Endothelial cell of umbilical vein (primary cell): ENCODE results near the gene MRAP. TPM values are rescaled to one million over a fixed set of nuclear protein-coding genes. Genes with fewer than 3 reads are reported as not detected.

Experiments used
- BruUV-seq: library from RNA; stranded (reverse); fragments of 400-500 nt; replicated peaks from 2 replicates; lab custom pipeline; 2021; lab: Mats Ljungman, UMichigan
- CTCF ChIA-PET: fragments of 300-600, 350-600 bp; sonication (Branson Sonifier 250); formaldehyde crosslinking; loops from one replicate; lab custom pipeline; 2021; ENCODE audit warnings: antibody characterized with exemption, inconsistent platforms; lab: Charles Lee
- POLR2A ChIA-PET: fragments of 300-600, 350-600 bp; sonication (Branson Sonifier 250); formaldehyde crosslinking; loops from one replicate; lab custom pipeline; 2021; ENCODE audit warnings: antibody characterized with exemption, inconsistent platforms; lab: Charles Lee
- DNase-seq: peaks from one replicate; pipeline ENCODE4 v3.0.0-alpha.2; 2011; ENCODE audit warnings: low read depth, low spot score
- FAIRE-seq: peaks from 2 replicates; lab custom pipeline; 2011; peaks lifted over from hg19 to GRCh38; lab: Jason Lieb, UNC
- H2AFZ ChIP-seq: 2 replicates; pipeline ENCODE4 v1.6.0; 2012; ENCODE audit warnings: low read depth, low read length, control low read depth, inconsistent platforms
- H3K27ac ChIP-seq: 2 replicates; pipeline ENCODE4 v1.5.1; 2011; ENCODE audit warnings: low read depth, mild to moderate bottlenecking, control low read depth, low read length, moderate library complexity; ENCODE audit not compliant: insufficient read depth
- H3K27me3 ChIP-seq, 2 experiments: 2 replicates each; pipeline versions ENCODE4 v1.6.0 to v1.6.1; 2011; ENCODE audit warnings: low read length in 2 of 2, mixed read lengths in 1 of 2; ENCODE audit not compliant: control insufficient read depth in 2 of 2, insufficient read depth in 2 of 2
- H3K36me3 ChIP-seq, 2 experiments: 2 replicates in 1 of 2; 3 replicates in 1 of 2; pipeline ENCODE4 v1.5.1; 2011; ENCODE audit warnings: low read length in 2 of 2, mild to moderate bottlenecking in 1 of 2, moderate library complexity in 1 of 2; ENCODE audit not compliant: control insufficient read depth in 2 of 2, insufficient read depth in 2 of 2; ENCODE audit errors: extremely low read depth in 1 of 2
- H3K4me1 ChIP-seq: 3 replicates; pipeline ENCODE4 v1.5.1; 2011; ENCODE audit warnings: mild to moderate bottlenecking, low read length; ENCODE audit not compliant: control insufficient read depth, insufficient read depth; ENCODE audit errors: extremely low read depth
- H3K4me2 ChIP-seq: 2 replicates; pipeline ENCODE4 v1.6.1; 2011; ENCODE audit warnings: low read length, control low read depth, mixed read lengths; ENCODE audit not compliant: insufficient read depth
- H3K4me3 ChIP-seq, 3 experiments: fragments of 200-600 bp in 1 of 3; sonication (generic), shearing (Covaris generic) in 1 of 3; replicated peaks in 1 of 3; 2 replicates each; pipeline ENCODE4 v1.5.1; 2011 to 2016; ENCODE audit warnings: control low read depth in 3 of 3, low read length in 3 of 3, mild to moderate bottlenecking in 2 of 3, inconsistent platforms in 1 of 3, low read depth in 1 of 3, moderate library complexity in 1 of 3; ENCODE audit not compliant: insufficient read depth in 1 of 3
- H3K79me2 ChIP-seq: 2 replicates; pipeline ENCODE4 v1.6.0; 2012; ENCODE audit warnings: low read length, inconsistent platforms; ENCODE audit not compliant: control insufficient read depth, insufficient read depth
- H3K9ac ChIP-seq: replicated peaks from 2 replicates; pipeline ENCODE3; 2011; ENCODE audit warnings: low read length, control low read depth; ENCODE audit not compliant: insufficient read depth; ENCODE audit errors: extremely low read depth
- H3K9me1 ChIP-seq: replicated peaks from 3 replicates; pipeline ENCODE4 v1.6.0; 2011; ENCODE audit warnings: mild to moderate bottlenecking, low read length; ENCODE audit not compliant: control insufficient read depth, insufficient read depth; ENCODE audit errors: extremely low read depth
- H3K9me3 ChIP-seq: replicated peaks from 2 replicates; pipeline ENCODE4 v1.5.1; 2012; ENCODE audit warnings: low read length, inconsistent platforms; ENCODE audit not compliant: control insufficient read depth, insufficient read depth
- H4K20me1 ChIP-seq: replicated peaks from 2 replicates; pipeline ENCODE3; 2011; ENCODE audit warnings: mild to moderate bottlenecking, low read length; ENCODE audit not compliant: control insufficient read depth, insufficient read depth; ENCODE audit errors: extremely low read depth
- CTCF ChIP-seq, 2 donors: IDR thresholded peaks; 1 replicate in 1 of 2; 2 replicates in 1 of 2; pipeline ENCODE4 v1.5.1; 2011; ENCODE audit warnings: low read length in 2 of 2, mild to moderate bottlenecking in 2 of 2, moderate library complexity in 2 of 2, control low read depth in 1 of 2, inconsistent platforms in 1 of 2, low read depth in 1 of 2; ENCODE audit not compliant: insufficient read depth in 1 of 2; ENCODE audit errors: extremely low read depth in 1 of 2
- EZH2 ChIP-seq: IDR thresholded peaks from 2 replicates; pipeline ENCODE4 v1.6.1; 2012; ENCODE audit warnings: borderline replicate concordance, low read depth, mild to moderate bottlenecking, moderate library complexity, low read length, inconsistent platforms; ENCODE audit not compliant: severe bottlenecking
- FOS ChIP-seq: IDR thresholded peaks from 2 replicates; pipeline ENCODE4 v1.6.1; 2011; ENCODE audit warnings: mild to moderate bottlenecking, low read length, moderate library complexity, borderline replicate concordance; ENCODE audit not compliant: insufficient read depth
- GATA2 ChIP-seq: IDR thresholded peaks from 2 replicates; pipeline ENCODE4 v1.7.0; 2011; ENCODE audit warnings: low read depth, mild to moderate bottlenecking, moderate library complexity, mixed read lengths, low read length; ENCODE audit not compliant: insufficient read length, insufficient read depth
- JUN ChIP-seq: IDR thresholded peaks from 2 replicates; pipeline ENCODE4 v1.6.1; 2011; ENCODE audit warnings: borderline replicate concordance, low read depth; ENCODE audit not compliant: insufficient read length, insufficient read depth
- MAX ChIP-seq: IDR thresholded peaks from 2 replicates; pipeline ENCODE4 v1.6.1; 2011; ENCODE audit not compliant: insufficient read depth, insufficient read length
- MYC ChIP-seq: IDR thresholded peaks from one replicate; pipeline ENCODE4 v1.6.1; 2011; ENCODE audit warnings: mild to moderate bottlenecking, low read depth, low read length
- POLR2A ChIP-seq: IDR thresholded peaks from 2 replicates; pipeline ENCODE4 v1.6.1; 2012; ENCODE audit warnings: low read depth, mild to moderate bottlenecking, control low read depth, low read length
- POLR2AphosphoS5 ChIP-seq: IDR thresholded peaks from 2 replicates; pipeline ENCODE4 v1.6.1; 2012; ENCODE audit warnings: low read depth, mild to moderate bottlenecking, control low read depth, low read length, moderate library complexity; ENCODE audit not compliant: insufficient read depth
- dilution Hi-C: fragments of 300-500 bp; cut with MboI; formaldehyde crosslinking; loops from one replicate; pipeline ENCODE4 v1.15.0; 2019; ENCODE audit warnings: low sequenced_read_pairs; ENCODE audit not compliant: extremely low pct_ligation_motif_present
- intact Hi-C: fragments of 100-400 bp; cut with micrococcal nuclease; formaldehyde crosslinking; loops from one replicate; pipeline ENCODE4 v1.10.0; 2022
- polyA plus RNA-seq, 4 experiments: library from polyadenylated mRNA; depleted of rRNA in 3 of 4; stranded (reverse) in 3 of 4; unstranded in 1 of 4; fragments of >200 nt; gene quantifications; 2 replicates each; pipeline versions ENCODE4 v1.2.1 to v1.2.3, GENCODE V29; 2011 to 2012; ENCODE audit warnings: missing spikeins in 1 of 4
- total RNA-seq: library from RNA; stranded (reverse); gene quantifications from 2 replicates; pipeline ENCODE4 v1.2.3, GENCODE V29; 2021

The MRAP gene
- total and polyA plus RNA-seq, 2 donors (not counting 3 experiments of a cell fraction or from before 2014, with no cell fraction given) = not detected

GRCh38 chr21:32336711-32337110 is 38.1 kb downstream of the MRAP start:
- Histone ChIP-seq H3K36me3 (peaks cover 14 to 33% of the 10 kb centered on the region in 2 experiments), H3K9me1 (no peaks in the 10 kb centered on the region), H3K9ac (no peak overlapping the region), H4K20me1 (no peaks in the 10 kb centered on the region), H3K4me1 (peaks cover 6% of the 10 kb centered on the region), H2AFZ (no peak overlapping the region), H3K4me2 (no peak overlapping the region), H3K27ac (no peak overlapping the region), H3K4me3 (no peak overlapping the region), H3K9me3 (no peaks in the 10 kb centered on the region), H3K27me3 (no peaks in the 10 kb centered on the region), H3K79me2 (no peaks in the 10 kb centered on the region)
- no peak for TF ChIP-seq POLR2A
- no peak for TF ChIP-seq POLR2AphosphoS5
- TF ChIP-seq CTCF (IDR thresholded peaks at IDR 0.05; ENCODE audit: extremely low read depth in 1 of 2, insufficient read depth in 1 of 2, low read depth in 1 of 2, low read length in 2 of 2) = no peak
- TF ChIP-seq MYC = no peak
- no peak for TF ChIP-seq MAX
- no peak for TF ChIP-seq EZH2
- no peak for TF ChIP-seq FOS
- TF ChIP-seq GATA2 = no peak
- no peak for TF ChIP-seq JUN
- ChIA-PET POLR2A (no interaction called here), CTCF (interaction anchor here (0.5 kb wide), 1 partner anchor 264 kb away, joined by 3 read pairs; no protein-coding TSS in a partner anchor)
- FAIRE-seq (no peak), DNase-seq (no peak)
- dilution Hi-C loops = no loop called here
- intact Hi-C loops = no loop called here
- no TSS peak for BruUV-seq
